Fibroblast of lung (primary cell): ENCODE measurements around the gene GNAO1. TPM values are rescaled to one million over a fixed set of nuclear protein-coding genes. Genes with fewer than 3 reads are reported as not detected.

ENCODE experiments used
- DNase-seq, 2 donors: peaks; one replicate each; pipeline versions ENCODE4 v3.0.0 to v3.0.0-alpha.2; 2010; ENCODE audit warnings: low read depth in 2 of 2
- H2AFZ ChIP-seq: 2 replicates; pipeline ENCODE4 v1.5.1; 2012; ENCODE audit warnings: low read length, control low read depth, inconsistent platforms
- H3K27ac ChIP-seq: 2 replicates; pipeline ENCODE4 v1.5.1; 2011; ENCODE audit warnings: low read length, control low read depth; ENCODE audit not compliant: insufficient read depth
- H3K27me3 ChIP-seq: 2 replicates; pipeline ENCODE4 v1.5.1; 2011; ENCODE audit warnings: mild to moderate bottlenecking, low read length; ENCODE audit not compliant: control insufficient read depth, insufficient read depth
- H3K36me3 ChIP-seq: 2 replicates; pipeline ENCODE4 v1.5.1; 2011; ENCODE audit warnings: low read length; ENCODE audit not compliant: control insufficient read depth, insufficient read depth
- H3K4me1 ChIP-seq: 2 replicates; pipeline ENCODE4 v1.5.1; 2011; ENCODE audit warnings: low read length; ENCODE audit not compliant: control insufficient read depth, insufficient read depth; ENCODE audit errors: extremely low read depth
- H3K4me2 ChIP-seq: 2 replicates; pipeline ENCODE4 v1.5.1; 2011; ENCODE audit warnings: low read length, control low read depth; ENCODE audit not compliant: insufficient read depth; ENCODE audit errors: extremely low read depth
- H3K4me3 ChIP-seq, 4 experiments: fragments of 200-600 bp in 1 of 4; sonication (generic) in 1 of 4; replicated peaks in 1 of 4; 2 replicates each; pipeline ENCODE4 v1.5.1; 2011 to 2016; ENCODE audit warnings: low read length in 4 of 4, low read depth in 3 of 4, mild to moderate bottlenecking in 3 of 4, control low read depth in 2 of 4, inconsistent platforms in 1 of 4, mixed read lengths in 1 of 4; ENCODE audit not compliant: insufficient read depth in 1 of 4; ENCODE audit errors: control extremely low read depth in 1 of 4
- H3K79me2 ChIP-seq: 2 replicates; pipeline ENCODE4 v1.5.1; 2012; ENCODE audit warnings: mild to moderate bottlenecking, low read length, inconsistent platforms; ENCODE audit not compliant: control insufficient read depth, insufficient read depth
- H3K9ac ChIP-seq: 2 replicates; pipeline ENCODE4 v1.5.1; 2011; ENCODE audit warnings: mild to moderate bottlenecking, low read length, control low read depth; ENCODE audit not compliant: insufficient read depth
- H3K9me3 ChIP-seq: 2 replicates; pipeline ENCODE4 v1.5.1; 2012; ENCODE audit warnings: low read depth, low read length; ENCODE audit not compliant: control insufficient read depth, insufficient read depth
- H4K20me1 ChIP-seq: 2 replicates; pipeline ENCODE4 v1.5.1; 2011; ENCODE audit warnings: low read length; ENCODE audit not compliant: control insufficient read depth, insufficient read depth; ENCODE audit errors: extremely low read depth
- EZH2 ChIP-seq: IDR thresholded peaks from 2 replicates; pipeline ENCODE4 v1.5.1; 2012; ENCODE audit warnings: low read length, control low read depth, mild to moderate bottlenecking; ENCODE audit errors: missing control alignments
- polyA plus RNA-seq, 2 donors: library from polyadenylated mRNA; depleted of rRNA in 1 of 2; stranded (reverse) in 1 of 2; unstranded in 1 of 2; fragments of >200 nt; gene quantifications; 2 replicates each; pipeline ENCODE4 v1.2.1, GENCODE V29; 2011 to 2012; ENCODE audit warnings: missing spikeins in 1 of 2
- total RNA-seq: library from RNA; depleted of rRNA; stranded (reverse); fragments of >200 nt; gene quantifications from 2 replicates; pipeline ENCODE4 v1.2.1, GENCODE V29; 2014
- TF ChIP-seq, protein P1 (sequence below), 2 donors: IDR thresholded peaks in 1 of 2; conservative IDR thresholded peaks in 1 of 2; 1 replicate in 1 of 2; 2 replicates in 1 of 2; pipeline ENCODE4 v1.5.1; 2011 to 2012; ENCODE audit warnings: low read length in 2 of 2, control low read depth in 1 of 2, inconsistent platforms in 1 of 2, low read depth in 1 of 2, mild to moderate bottlenecking in 1 of 2

Gene GNAO1
- total and polyA plus RNA-seq, 2 donors (not counting 1 experiment from before 2014, with no cell fraction given): 0.14 to 0.17 TPM

DNA sequence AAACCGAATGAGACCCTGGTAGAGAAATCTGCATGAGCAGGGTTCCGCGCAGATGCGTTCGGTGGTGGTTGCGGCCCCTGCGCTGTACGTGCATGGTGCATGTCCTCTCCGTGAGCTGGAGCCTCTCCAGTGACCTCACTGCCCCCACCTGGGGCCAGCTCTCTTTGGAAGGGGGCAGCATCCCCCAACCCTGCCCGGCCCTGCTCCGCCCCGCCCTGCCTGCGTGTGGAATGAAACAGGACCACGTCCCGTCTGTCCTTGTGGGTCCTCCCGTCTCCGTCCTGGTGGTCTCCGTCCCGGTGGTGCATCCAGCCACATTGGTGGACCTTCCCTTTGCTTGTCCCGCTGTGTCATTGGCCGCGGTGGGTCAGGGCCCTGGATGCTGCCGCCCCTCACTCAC lies 149.1 kb downstream of the GNAO1 start:
- Histone ChIP-seq H2AFZ (no peak overlapping the region), H3K4me1 (no peaks in the 10 kb centered on the region), H3K79me2 (no peaks in the 10 kb centered on the region), H3K36me3 (no peaks in the 10 kb centered on the region), H3K4me3 (no peak overlapping the region), H3K9ac (no peak overlapping the region), H3K4me2 (no peak overlapping the region), H3K27ac (no peak overlapping the region), H4K20me1 (no peaks in the 10 kb centered on the region), H3K27me3 (no peaks in the 10 kb centered on the region), H3K9me3 (no peaks in the 10 kb centered on the region)
- TF ChIP-seq, protein P1, sequence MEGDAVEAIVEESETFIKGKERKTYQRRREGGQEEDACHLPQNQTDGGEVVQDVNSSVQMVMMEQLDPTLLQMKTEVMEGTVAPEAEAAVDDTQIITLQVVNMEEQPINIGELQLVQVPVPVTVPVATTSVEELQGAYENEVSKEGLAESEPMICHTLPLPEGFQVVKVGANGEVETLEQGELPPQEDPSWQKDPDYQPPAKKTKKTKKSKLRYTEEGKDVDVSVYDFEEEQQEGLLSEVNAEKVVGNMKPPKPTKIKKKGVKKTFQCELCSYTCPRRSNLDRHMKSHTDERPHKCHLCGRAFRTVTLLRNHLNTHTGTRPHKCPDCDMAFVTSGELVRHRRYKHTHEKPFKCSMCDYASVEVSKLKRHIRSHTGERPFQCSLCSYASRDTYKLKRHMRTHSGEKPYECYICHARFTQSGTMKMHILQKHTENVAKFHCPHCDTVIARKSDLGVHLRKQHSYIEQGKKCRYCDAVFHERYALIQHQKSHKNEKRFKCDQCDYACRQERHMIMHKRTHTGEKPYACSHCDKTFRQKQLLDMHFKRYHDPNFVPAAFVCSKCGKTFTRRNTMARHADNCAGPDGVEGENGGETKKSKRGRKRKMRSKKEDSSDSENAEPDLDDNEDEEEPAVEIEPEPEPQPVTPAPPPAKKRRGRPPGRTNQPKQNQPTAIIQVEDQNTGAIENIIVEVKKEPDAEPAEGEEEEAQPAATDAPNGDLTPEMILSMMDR (conservative IDR thresholded peaks at IDR 0.05 in 1 of 2, IDR thresholded peaks at IDR 0.05 in 1 of 2; ENCODE audit: low read depth in 1 of 2, low read length in 2 of 2): no peak
- TF ChIP-seq EZH2: no peak
- no peak for DNase-seq

GRCh38 chr16:56340864-56341365 lies 149.6 kb downstream of the GNAO1 start:
- Histone ChIP-seq H3K4me1 (no peaks in the 10 kb centered on the region), H4K20me1 (no peaks in the 10 kb centered on the region), H2AFZ (no peak overlapping the region), H3K9me3 (no peaks in the 10 kb centered on the region), H3K79me2 (no peaks in the 10 kb centered on the region), H3K27me3 (no peaks in the 10 kb centered on the region), H3K4me2 (no peak overlapping the region), H3K27ac (no peak overlapping the region), H3K4me3 (no peak overlapping the region), H3K36me3 (no peaks in the 10 kb centered on the region), H3K9ac (no peak overlapping the region)
- no peak for DNase-seq
- TF ChIP-seq EZH2: no peak
- TF ChIP-seq, protein P1 (conservative IDR thresholded peaks at IDR 0.05 in 1 of 2, IDR thresholded peaks at IDR 0.05 in 1 of 2; ENCODE audit: low read depth in 1 of 2, low read length in 2 of 2): no peak

DNA sequence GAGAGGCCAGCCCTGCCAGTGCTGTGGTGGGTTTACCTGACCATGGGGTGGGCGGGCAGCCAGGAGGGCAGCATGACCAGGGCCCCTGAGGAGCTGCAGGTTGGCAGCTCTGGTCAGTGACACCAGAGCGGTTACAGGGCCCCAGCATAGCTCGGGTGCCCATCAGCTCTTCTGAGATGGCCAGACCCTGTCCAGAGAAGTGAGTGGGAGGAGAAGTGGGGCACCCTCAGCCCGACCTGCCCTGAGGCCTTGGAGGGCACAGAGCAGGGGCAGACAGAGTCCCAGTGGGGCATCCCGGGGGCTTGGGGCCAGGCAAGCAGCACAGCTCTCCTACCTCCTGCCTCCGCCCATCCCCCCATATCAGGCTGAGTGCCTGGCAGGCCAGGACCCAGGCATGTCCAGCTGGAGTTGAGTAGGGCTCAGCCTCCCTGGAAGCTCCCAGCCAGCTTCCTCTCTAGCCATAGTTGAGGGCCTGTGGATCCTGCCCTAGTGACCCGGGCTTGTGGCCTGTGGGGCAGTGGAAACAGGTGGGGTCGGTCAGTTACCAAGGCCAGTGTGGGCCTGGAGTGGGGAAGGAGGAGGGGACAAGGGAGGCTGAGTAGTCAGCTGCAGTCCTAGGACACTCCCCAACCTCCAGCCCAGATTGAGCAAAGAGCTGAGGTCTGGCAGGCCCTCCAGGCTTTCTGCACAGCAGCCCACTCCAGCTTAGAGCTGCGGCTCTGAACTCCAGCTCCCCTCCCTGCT lies 150.5 kb downstream of the GNAO1 start:
- TF ChIP-seq, protein P1 (conservative IDR thresholded peaks at IDR 0.05 in 1 of 2, IDR thresholded peaks at IDR 0.05 in 1 of 2; ENCODE audit: low read depth in 1 of 2, low read length in 2 of 2): no peak
- TF ChIP-seq EZH2: no peak
- no peak overlapping the region for H3K9ac ChIP-seq
- H3K36me3 ChIP-seq: no peaks in the 10 kb centered on the region
- H3K4me3 ChIP-seq: no peak overlapping the region
- H3K27me3 ChIP-seq: no peaks in the 10 kb centered on the region
- no peaks in the 10 kb centered on the region for H3K4me1 ChIP-seq
- H3K4me2 ChIP-seq: no peak overlapping the region
- H3K9me3 ChIP-seq: no peaks in the 10 kb centered on the region
- DNase-seq: no peak
- no peak overlapping the region for H3K27ac ChIP-seq
- H2AFZ ChIP-seq: no peak overlapping the region
- H4K20me1 ChIP-seq: no peaks in the 10 kb centered on the region
- H3K79me2 ChIP-seq: no peaks in the 10 kb centered on the region
